VCaP (cell line): ENCODE results near the gene KRTAP4-3.
"Not testable (repeated sequence)": the region's sequence is repeated elsewhere in the genome, so short reads cannot be mapped to it uniquely, and the experiment has no call there.

Experiments
- H3K27ac ChIP-seq: fragments of 450-650 bp; 2 replicates; pipeline ENCODE4 v1.5.1; 2017
- CTCF ChIP-seq: fragments of 450-650 bp; conservative IDR thresholded peaks from 2 replicates; pipeline ENCODE4 v1.5.1; 2017; ENCODE audit warnings: mild to moderate bottlenecking, moderate library complexity

Gene KRTAP4-3

GRCh38 chr17:41133880-41134735 lies 33.9 kb downstream of the KRTAP4-3 start:
- no peak overlapping the region for H3K27ac ChIP-seq
- TF ChIP-seq CTCF: no peak

GRCh38 chr17:41131979-41132378 lies 36.0 kb downstream of the KRTAP4-3 start:
- no peak overlapping the region for H3K27ac ChIP-seq
- TF ChIP-seq CTCF: no peak

- no peak for TF ChIP-seq CTCF
These were observed 40.6 kb downstream of the KRTAP4-3 start for GRCh38 chr17:41127371-41127770.

GRCh38 chr17:41126412-41126811 lies 41.6 kb downstream of the KRTAP4-3 start:
- TF ChIP-seq CTCF: no peak
- no peak overlapping the region for H3K27ac ChIP-seq

More at GRCh38 chr17:41127371-41127770, 40.6 kb downstream of the KRTAP4-3 start:
- H3K27ac ChIP-seq: no peak overlapping the region

- TF ChIP-seq CTCF: no peak
- H3K27ac ChIP-seq: no peak overlapping the region
These were observed 43.0 kb downstream of the KRTAP4-3 start for GRCh38 chr17:41125064-41125463.

- H3K27ac ChIP-seq: not testable (repeated sequence)
These were observed 44.0 kb downstream of the KRTAP4-3 start, which contains the start of gene KRTAP4-12 for GRCh38 chr17:41123991-41124371. KRTAP4-12 (minus strand) TSS chr17:41124182; CDS start chr17:41124122, 60 bp downstream.

- H3K27ac ChIP-seq: not testable (repeated sequence)
These were observed 44.6 kb downstream of the KRTAP4-3 start for GRCh38 chr17:41123292-41123990.

- TF ChIP-seq CTCF: no peak
- H3K27ac ChIP-seq: no peak overlapping the region
These were observed 46.3 kb downstream of the KRTAP4-3 start for GRCh38 chr17:41121742-41122141.

- not testable (repeated sequence) for H3K27ac ChIP-seq
These were observed 48.0 kb downstream of the KRTAP4-3 start for GRCh38 chr17:41119696-41120690.
